8988T (cell line): ENCODE measurements around the gene KCNS1.

Source experiments
- DNase-seq: peaks from one replicate; pipeline ENCODE4 v3.0.0; 2011

KCNS1 gene

GRCh38 chr20:45047581-45048119, 53.3 kb downstream of the KCNS1 start:
- DNase-seq: no peak

GRCh38 chr20:45044601-45045000, 56.3 kb downstream of the KCNS1 start:
- DNase-seq: no peak

GRCh38 chr20:45044084-45044573, 56.8 kb downstream of the KCNS1 start:
- DNase-seq: no peak

GRCh38 chr20:45042978-45043377, 57.9 kb downstream of the KCNS1 start:
- no peak for DNase-seq
